GM18508 (cell line): ENCODE measurements around the gene ENGASE.

Experiments
- ATAC-seq: cut with Tn5 transposase; IDR thresholded peaks from one replicate; pipeline ENCODE4 v1.9.1; 2021; ENCODE audit warnings: moderate number of reproducible peaks; ENCODE audit not compliant: insufficient read depth, unreplicated experiment

ENGASE gene

DNA sequence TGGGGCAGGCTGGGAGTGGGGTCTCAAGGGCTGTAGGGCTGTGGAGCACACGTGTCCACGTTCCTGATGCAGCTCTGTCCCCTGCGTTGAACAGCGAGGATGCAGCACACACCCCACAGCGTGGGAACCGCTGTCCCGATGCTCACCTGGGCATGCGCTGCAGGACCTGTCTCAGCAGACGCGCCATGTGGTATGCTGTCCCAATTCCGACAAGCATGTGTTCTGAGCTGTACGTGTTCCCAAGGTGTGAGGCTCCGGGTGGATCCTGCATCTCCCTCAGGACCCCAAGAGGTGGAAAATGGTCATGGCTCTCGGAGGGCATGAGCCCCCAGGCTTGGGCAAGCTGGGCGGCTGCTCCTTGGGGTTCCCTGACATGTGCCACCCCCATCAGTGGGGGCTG is 34.2 kb downstream of the ENGASE start:
- no peak for ATAC-seq

GRCh38 chr17:79109584-79109983 is 35.0 kb downstream of the ENGASE start:
- no peak for ATAC-seq

- ATAC-seq: no peak
These were observed 36.5 kb downstream of the ENGASE start for GRCh38 chr17:79111097-79111496.

DNA sequence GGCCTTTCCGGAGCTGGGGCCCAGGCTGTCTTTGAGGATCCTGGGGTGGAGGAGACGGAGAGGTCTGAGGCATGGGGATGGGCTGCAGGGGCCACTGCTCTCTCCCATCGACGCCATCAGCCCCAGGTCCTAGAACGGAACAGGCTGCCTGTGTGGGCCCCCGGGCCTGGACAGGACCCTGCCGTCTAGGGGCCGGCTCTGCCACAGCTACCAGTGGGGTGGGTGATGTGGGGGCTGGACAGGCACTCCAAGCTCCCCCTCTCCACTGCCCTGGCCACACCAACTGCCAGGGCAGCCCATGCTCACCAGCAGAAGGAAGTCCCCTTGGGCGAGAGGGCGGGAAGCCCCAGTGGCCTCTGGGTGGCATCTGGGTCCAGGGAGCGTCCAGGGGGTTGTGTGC is 37.8 kb downstream of the ENGASE start:
- ATAC-seq: no peak

DNA sequence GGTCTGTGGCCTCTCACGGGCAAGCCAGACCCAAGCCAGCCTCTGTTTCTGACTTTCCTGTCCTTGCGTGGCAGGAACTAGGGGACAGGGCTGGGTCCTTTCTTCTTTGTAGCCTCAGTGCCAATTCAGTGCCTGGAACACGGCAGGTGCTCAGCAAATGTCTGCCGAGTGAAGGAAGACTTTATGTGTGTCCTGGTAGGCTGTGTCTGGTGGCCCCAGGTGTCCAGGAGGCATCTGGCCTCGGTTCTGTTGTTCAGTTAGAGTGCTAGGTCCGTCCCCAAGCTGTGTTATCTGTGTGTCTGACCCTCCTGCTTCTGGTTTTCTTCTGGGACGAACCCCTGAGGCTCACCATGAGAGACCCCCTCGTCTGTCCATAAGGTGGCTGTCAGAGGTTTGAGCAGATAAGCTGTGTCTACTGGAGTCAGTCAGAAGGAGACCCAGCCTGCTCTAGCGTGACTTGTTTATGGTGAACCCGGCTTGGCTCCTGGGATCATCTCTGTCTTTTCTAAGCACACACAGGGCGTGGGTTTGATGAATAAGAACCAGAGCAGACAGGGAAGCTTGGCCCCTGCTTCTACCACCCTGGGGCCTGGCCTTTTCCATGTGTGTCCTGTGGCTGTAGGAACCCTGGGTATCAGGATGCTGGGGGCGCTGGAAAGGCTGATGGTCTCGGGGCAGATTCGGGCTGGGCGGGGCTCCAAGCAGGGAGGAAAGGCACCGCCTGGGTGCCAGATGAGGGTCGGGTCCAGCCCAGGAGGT is 39.3 kb downstream of the ENGASE start:
- no peak for ATAC-seq

- ATAC-seq: no peak
These were observed 40.1 kb downstream of the ENGASE start for GRCh38 chr17:79114458-79115301.

DNA sequence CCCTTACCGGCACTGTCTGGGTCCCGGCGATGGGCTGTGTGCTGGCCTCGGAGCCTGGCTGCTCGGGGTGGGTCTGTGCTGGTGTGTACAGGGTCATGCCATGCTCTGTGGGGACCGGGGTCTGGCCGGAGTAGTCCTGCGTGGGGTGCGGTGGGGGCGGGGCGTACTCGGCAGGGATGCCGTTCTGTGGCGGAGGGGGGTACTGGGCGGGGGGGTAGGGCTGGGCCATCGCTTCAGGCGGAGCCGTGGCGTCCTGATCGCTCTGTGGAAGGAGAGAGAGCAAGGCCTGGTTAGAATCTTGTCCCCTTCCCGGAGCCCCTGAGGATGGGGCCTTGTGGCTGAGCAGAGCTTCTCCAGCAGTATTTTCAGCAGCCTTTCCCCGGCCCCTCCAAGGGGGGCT is 40.9 kb downstream of the ENGASE start:
- ATAC-seq: no peak

GRCh38 chr17:79116575-79117368 is 42.1 kb downstream of the ENGASE start:
- no peak for ATAC-seq

DNA sequence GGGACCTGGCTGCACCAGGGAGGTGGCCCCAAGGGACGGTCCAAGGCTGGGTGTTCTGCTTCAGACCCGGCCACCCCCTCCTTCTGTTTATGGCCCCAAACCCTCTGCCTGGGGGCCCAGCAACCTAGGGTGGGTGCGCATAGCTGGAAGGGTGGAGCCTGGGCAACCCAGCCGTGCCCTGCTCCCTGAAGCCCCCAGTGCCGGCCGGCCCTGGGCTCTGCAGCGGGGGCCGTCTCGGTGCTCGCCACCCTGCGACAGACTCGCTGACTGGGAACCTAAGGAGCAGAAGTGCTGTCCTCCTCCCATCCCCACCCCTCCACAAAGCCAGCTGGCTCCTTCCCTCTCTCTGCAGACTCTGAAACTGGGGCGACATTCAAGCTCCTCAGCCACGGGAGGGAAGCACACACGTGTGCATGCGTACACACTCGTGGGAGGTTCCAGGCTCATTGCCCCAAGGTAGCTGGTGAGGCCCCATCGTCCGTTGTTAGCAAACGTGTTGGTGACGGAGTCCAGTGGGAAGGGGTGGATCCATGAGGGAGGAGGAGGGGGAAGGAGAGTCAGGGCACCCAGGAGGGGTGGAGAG is 43.4 kb downstream of the ENGASE start:
- ATAC-seq: no peak

- no peak for ATAC-seq
These were observed 44.3 kb downstream of the ENGASE start for GRCh38 chr17:79118924-79119323.

GRCh38 chr17:79120259-79120658 is 45.6 kb downstream of the ENGASE start:
- ATAC-seq: no peak

DNA sequence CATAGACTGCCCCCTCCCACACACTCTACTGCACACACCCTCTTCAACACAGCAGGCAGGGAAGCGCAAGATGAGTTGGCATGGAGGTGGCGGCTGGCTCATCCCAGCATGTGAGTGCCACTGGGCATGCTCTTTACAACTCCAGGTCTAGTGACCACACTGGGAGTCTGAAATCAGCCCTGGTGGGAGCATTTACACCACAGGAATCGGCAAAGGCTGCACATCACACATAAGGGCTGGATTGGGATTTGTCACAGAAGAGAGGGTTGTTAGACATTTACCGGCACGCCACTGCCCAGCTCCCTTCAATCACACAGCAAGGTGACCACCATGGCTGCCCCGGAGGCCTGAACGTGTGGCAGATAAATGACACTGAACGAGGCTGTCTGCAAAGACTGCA is 49.4 kb downstream of the ENGASE start:
- ATAC-seq: no peak

DNA sequence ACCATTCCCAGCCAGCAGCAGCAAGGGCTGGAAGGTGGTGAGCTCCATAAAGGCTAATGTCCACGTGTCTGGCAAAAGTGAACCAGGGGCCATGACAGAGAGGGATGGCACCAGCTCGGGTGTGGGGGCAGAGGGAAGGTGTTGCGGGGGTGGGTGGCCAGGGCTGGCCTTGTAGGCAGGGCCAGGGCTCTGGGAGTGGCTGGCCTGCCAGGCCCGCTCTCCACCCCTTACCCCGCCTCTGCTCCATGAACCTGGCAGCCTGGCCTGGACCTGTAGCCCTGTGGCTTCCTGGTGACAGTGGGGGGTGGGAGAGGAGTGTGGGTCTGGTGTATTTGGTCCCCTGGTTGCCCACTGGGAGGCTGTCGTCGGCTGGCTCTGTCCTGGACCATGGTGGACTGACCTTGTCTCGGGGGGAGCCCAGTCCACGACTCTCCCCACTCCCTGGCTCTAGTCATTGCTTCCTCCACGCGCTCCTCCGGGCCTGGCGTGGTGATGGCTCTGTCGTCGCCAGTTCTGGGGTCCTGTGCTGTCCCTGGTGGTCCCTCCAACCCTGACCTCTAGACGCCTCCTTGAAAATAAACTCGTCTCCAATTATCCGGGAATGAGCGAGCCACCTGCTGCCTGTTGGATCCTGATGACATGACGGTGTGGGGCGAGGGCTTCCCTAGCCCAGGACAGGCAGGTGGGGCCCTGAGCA is 50.0 kb downstream of the ENGASE start:
- no peak for ATAC-seq

GRCh38 chr17:79125503-79125902 is 50.9 kb downstream of the ENGASE start:
- ATAC-seq: no peak

GRCh38 chr17:79126139-79126538 is 51.5 kb downstream of the ENGASE start:
- ATAC-seq: no peak

- no peak for ATAC-seq
These were observed 53.0 kb downstream of the ENGASE start for GRCh38 chr17:79127534-79128135.

DNA sequence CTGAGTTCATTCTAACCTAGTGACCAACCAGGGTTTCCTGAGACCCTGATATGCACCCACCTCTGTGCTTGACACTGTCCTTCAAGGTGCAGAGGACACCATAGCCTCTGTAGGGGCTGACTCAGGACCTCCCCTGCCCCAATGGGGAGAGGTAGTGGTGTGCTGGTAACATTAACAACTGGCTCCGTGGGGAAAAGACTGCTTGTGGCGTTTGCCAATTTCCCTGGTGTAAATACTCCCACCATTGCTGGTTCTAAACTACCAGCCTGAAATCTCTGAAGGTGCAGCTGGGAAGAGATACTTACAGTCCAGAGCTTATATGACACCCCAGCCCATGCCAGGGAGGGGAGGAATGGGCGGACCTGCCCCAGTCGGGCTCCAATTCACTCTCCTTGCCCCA is 54.9 kb downstream of the ENGASE start:
- no peak for ATAC-seq

GRCh38 chr17:79130536-79131273 is 56.1 kb downstream of the ENGASE start:
- no peak for ATAC-seq

GRCh38 chr17:79131274-79131635 is 56.6 kb downstream of the ENGASE start:
- ATAC-seq: no peak
